DND-41 (cell line): Measurements from ENCODE around the gene DNAJC5.

Experiments used
- CTCF ChIP-seq: IDR thresholded peaks from 2 replicates; pipeline ENCODE4 v1.5.1; 2012; ENCODE audit warnings: borderline replicate concordance, low read length, moderate library complexity, mild to moderate bottlenecking; ENCODE audit not compliant: poor library complexity, severe bottlenecking; ENCODE audit errors: extremely low read depth
- EZH2 ChIP-seq: IDR thresholded peaks from 3 replicates; pipeline ENCODE4 v1.6.1; 2012; ENCODE audit warnings: borderline replicate concordance, low read depth, mild to moderate bottlenecking, moderate library complexity, low read length, inconsistent platforms; ENCODE audit not compliant: severe bottlenecking

GRCh38 chr20:63846128-63846771 lies 48.7 kb upstream of the DNAJC5 start:
- no peak for TF ChIP-seq CTCF
- TF ChIP-seq EZH2: no peak
